Left lung (tissue), 10 donors: ENCODE results near the gene MAGEL2. TPM values are rescaled to one million over a fixed set of nuclear protein-coding genes. Genes with fewer than 3 reads are reported as not detected.

ENCODE experiments used
- ATAC-seq: fragments of 200-7000 bp; cut with Tn5 transposase; one replicate; pipeline ENCODE4 v1.9.1; 2020; ENCODE audit warnings: moderate library complexity
- DNase-seq, 4 donors: peaks; one replicate each; pipeline ENCODE4 v3.0.0-alpha.2; 2013 to 2020
- H3K27ac ChIP-seq, 2 donors: fragments of 200-600 bp; sonication (generic) in 1 of 2; one replicate each; pipeline versions ENCODE4 v1.5.0 to v1.8.0; 2020 to 2021
- H3K27me3 ChIP-seq, 2 donors: fragments of 200-600 bp; sonication (generic) in 1 of 2; one replicate each; pipeline versions ENCODE4 v1.5.0 to v1.8.0; 2020 to 2021
- H3K36me3 ChIP-seq, 2 donors: fragments of 200-600 bp; sonication (generic) in 1 of 2; one replicate each; pipeline versions ENCODE4 v1.5.0 to v1.8.0; 2020 to 2021
- H3K4me1 ChIP-seq, 2 donors: fragments of 200-600 bp; one replicate each; pipeline ENCODE4 v1.8.0; 2021
- H3K4me3 ChIP-seq, 2 donors: fragments of 200-600 bp; sonication (generic) in 1 of 2; one replicate each; pipeline versions ENCODE4 v1.5.0 to v1.8.0; 2020 to 2021; ENCODE audit warnings: mild to moderate bottlenecking in 1 of 2
- H3K9me3 ChIP-seq, 2 donors: fragments of 200-600 bp; sonication (generic) in 1 of 2; one replicate each; pipeline versions ENCODE4 v1.5.0 to v1.8.0; 2020 to 2021
- intact Hi-C, 2 donors: fragments of 100-400 bp; cut with DNase I; formaldehyde crosslinking; loops; one replicate each; pipeline versions ENCODE4 v1.11.2 to v1.14.2; 2022
- polyA plus RNA-seq, 6 donors: library from polyadenylated mRNA; unstranded; fragments of 120-200 nt; gene quantifications; one replicate each; pipeline ENCODE4 v1.2.1, GENCODE V29; 2013; ENCODE audit not compliant: insufficient read length in 6 of 6
- total RNA-seq, 2 donors: library from RNA; stranded (reverse); fragmentation: NEBNext Ultra II Directional; extraction: Animal tissue kit (Norgen Biotek cat#: 25700); gene quantifications; one replicate each; pipeline ENCODE4 v1.2.1, GENCODE V29; 2021
- TF ChIP-seq, protein P1 (sequence below), 2 donors: fragments of 200-600 bp; sonication (generic) in 1 of 2; IDR thresholded peaks; one replicate each; pipeline versions ENCODE4 v1.5.0 to v1.8.0; 2021; ENCODE audit warnings: antibody characterized with exemption in 2 of 2
- donor health status: DM: no; HTN: yes; CAD: no.
- donor health status: DM: no; HTN: no; CAD: no.

The MAGEL2 gene
- total and polyA plus RNA-seq, 8 donors, result 0.60 to 5.1 (median 4.1) TPM

DNA sequence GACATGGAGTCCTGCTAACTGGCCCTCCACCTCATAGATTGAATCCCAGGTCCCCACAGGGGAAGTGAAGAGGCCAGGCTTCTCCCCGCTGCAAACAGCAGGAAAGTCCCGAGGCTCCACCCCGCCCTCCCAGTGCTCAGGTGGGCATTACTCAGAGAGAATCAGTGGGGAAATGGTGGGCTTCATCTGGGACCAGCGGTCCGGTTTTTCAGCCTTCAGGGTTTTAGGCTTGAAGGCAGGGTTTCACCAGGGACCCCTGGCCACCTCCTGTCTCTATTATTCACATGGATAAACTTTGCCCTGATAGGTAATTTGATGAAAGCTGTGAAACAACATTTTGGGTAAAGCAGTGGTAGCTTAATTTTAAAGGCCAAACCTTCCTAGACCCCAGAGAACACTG is 50.9 kb downstream of the MAGEL2 start:
- no peaks in the 10 kb centered on the region for H3K4me1 ChIP-seq
- intact Hi-C loops, result no loop called here
- H3K36me3 ChIP-seq, result no peaks in the 10 kb centered on the region
- H3K9me3 ChIP-seq, result no peaks in the 10 kb centered on the region
- no peak overlapping the region for H3K27ac ChIP-seq
- ATAC-seq (no peak), DNase-seq (no peak)
- no peaks in the 10 kb centered on the region for H3K27me3 ChIP-seq
- no peak overlapping the region for H3K4me3 ChIP-seq
- TF ChIP-seq, protein P1, sequence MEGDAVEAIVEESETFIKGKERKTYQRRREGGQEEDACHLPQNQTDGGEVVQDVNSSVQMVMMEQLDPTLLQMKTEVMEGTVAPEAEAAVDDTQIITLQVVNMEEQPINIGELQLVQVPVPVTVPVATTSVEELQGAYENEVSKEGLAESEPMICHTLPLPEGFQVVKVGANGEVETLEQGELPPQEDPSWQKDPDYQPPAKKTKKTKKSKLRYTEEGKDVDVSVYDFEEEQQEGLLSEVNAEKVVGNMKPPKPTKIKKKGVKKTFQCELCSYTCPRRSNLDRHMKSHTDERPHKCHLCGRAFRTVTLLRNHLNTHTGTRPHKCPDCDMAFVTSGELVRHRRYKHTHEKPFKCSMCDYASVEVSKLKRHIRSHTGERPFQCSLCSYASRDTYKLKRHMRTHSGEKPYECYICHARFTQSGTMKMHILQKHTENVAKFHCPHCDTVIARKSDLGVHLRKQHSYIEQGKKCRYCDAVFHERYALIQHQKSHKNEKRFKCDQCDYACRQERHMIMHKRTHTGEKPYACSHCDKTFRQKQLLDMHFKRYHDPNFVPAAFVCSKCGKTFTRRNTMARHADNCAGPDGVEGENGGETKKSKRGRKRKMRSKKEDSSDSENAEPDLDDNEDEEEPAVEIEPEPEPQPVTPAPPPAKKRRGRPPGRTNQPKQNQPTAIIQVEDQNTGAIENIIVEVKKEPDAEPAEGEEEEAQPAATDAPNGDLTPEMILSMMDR (IDR thresholded peaks at IDR 0.05), result no peak

DNA sequence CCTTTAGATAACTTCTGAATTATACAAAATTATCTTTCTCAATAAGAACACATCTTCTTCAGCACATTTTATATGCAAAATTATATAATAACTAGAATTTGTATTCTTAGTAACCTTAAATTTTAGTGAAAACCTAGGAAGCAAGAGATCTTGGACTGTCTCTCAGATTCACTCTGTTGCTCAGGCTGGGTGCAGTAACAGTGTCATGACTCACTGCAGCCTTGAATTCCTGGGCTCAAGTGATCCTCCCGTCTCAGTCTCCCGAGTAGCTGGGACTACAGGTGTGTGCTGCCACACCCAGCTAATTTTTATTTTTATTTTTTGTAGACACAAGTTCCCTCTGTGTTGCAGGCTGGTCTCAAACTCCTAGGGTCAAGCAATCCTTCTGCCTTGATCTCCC is 52.3 kb downstream of the MAGEL2 start:
- H3K4me3 ChIP-seq, result no peak overlapping the region
- intact Hi-C loops, result no loop called here
- no peaks in the 10 kb centered on the region for H3K9me3 ChIP-seq
- H3K27me3 ChIP-seq, result no peaks in the 10 kb centered on the region
- no peaks in the 10 kb centered on the region for H3K4me1 ChIP-seq
- no peak for ATAC-seq
- no peaks in the 10 kb centered on the region for H3K36me3 ChIP-seq
- DNase-seq, result no peak
- TF ChIP-seq, protein P1 (IDR thresholded peaks at IDR 0.05), result no peak
- H3K27ac ChIP-seq, result no peak overlapping the region

DNA sequence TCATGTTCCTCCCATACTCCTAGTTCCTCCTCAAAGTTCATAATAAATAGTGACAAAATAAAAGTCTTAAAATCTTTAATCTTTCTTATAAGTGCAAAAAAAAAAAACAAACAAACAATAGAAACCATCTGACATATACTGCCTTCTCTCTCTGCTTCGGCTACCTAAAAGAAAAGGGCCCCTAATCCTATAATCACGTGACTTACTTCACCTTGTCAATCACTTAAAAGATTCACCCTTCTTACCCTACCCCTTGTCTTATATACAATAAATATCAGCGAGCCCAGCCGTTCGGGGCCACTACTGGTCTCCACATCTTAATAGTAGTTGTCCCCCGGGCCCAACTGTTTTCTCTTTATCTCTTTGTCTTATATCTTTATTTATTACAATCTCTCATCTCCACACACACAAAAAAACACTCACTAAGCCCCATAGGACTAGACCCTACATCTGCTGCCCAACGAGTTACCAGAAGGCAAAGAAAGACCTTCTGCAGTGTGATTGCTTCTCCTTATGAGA is 53.4 kb downstream of the MAGEL2 start:
- intact Hi-C loops, result no loop called here
- Histone ChIP-seq H3K9me3 (no peaks in the 10 kb centered on the region), H3K4me3 (no peak overlapping the region), H3K4me1 (no peaks in the 10 kb centered on the region), H3K27ac (no peak overlapping the region), H3K27me3 (no peaks in the 10 kb centered on the region), H3K36me3 (no peaks in the 10 kb centered on the region)
- DNase-seq (no peak), ATAC-seq (no peak)
- TF ChIP-seq, protein P1 (IDR thresholded peaks at IDR 0.05), result no peak

Other genes with a start within 250 kb of the MAGEL2 start
- not detected for gene GOLGA6L2, start 200.6 kb downstream of the MAGEL2 start, total RNA-seq
- not detected for gene GOLGA6L2, start 200.6 kb downstream of the MAGEL2 start, polyA plus RNA-seq
- under 1 TPM in 1 of 2 donors, not detected in 1; 0.71 TPM for gene MKRN3, start 82.2 kb downstream of the MAGEL2 start, total RNA-seq
- gene MKRN3, start 82.2 kb downstream of the MAGEL2 start, polyA plus RNA-seq, result 10 to 100 TPM in 1 of 6 donors, 1 to 10 TPM in 3, under 1 TPM in 2; 0.26 to 13.4 (median 2.3) TPM
- 10 to 100 TPM; 41.7 to 43.1 TPM for gene NDN, start 39.4 kb upstream of the MAGEL2 start, total RNA-seq
- gene NDN, start 39.4 kb upstream of the MAGEL2 start, polyA plus RNA-seq, result 100 to 1,000 TPM in 2 of 6 donors, 10 to 100 TPM in 4; 89.1 to 114 (median 94.6) TPM